Peyer's patch (tissue), 4 donors: ENCODE measurements around the gene C22orf31.

ENCODE experiments used
- CTCF ChIP-seq, 6 experiments: fragments of 450-650 bp in 4 of 6; fragments of 200-600 bp in 2 of 6; sonication (generic) in 1 of 6; IDR thresholded peaks; one replicate each; pipeline ENCODE4 v1.5.1; 2017 to 2019; ENCODE audit warnings: antibody characterized with exemption in 6 of 6, mild to moderate bottlenecking in 3 of 6, moderate library complexity in 1 of 6
- POLR2A ChIP-seq, 2 donors: fragments of 450-650 bp; IDR thresholded peaks; one replicate each; pipeline ENCODE4 v1.5.1; 2017; ENCODE audit warnings: antibody characterized with exemption in 2 of 2, mild to moderate bottlenecking in 2 of 2, moderate library complexity in 2 of 2

- TF ChIP-seq CTCF (IDR thresholded peaks at IDR 0.05) (no peak), POLR2A (IDR thresholded peaks at IDR 0.05) (no peak)
Observed at GRCh38 chr22:29050457-29050856, 11.2 kb downstream of the C22orf31 start.
